HCT116 (cell line): Measurements from ENCODE around the gene IQCB1. TPM values are rescaled to one million over a fixed set of nuclear protein-coding genes. Genes with fewer than 3 reads are reported as not detected.

Source experiments
- ATAC-seq: fragments of 200-7000 bp; cut with Tn5 transposase; 2 replicates; pipeline ENCODE4 v1.9.1; 2020; ENCODE audit warnings: mild to moderate bottlenecking, moderate library complexity
- BruUV-seq: library from RNA; stranded (reverse); fragments of 400-500 nt; replicated peaks from 2 replicates; lab custom pipeline; 2021; lab: Mats Ljungman, UMichigan
- CTCF ChIA-PET: fragments of 300-600 bp; sonication (Branson Sonifier 250); formaldehyde crosslinking; loops from one replicate; lab custom pipeline; 2021; ENCODE audit warnings: antibody characterized with exemption; lab: Charles Lee
- POLR2A ChIA-PET: fragments of 300-600, 350-600 bp; sonication (Branson Sonifier 250); formaldehyde crosslinking; loops from one replicate; lab custom pipeline; 2021; ENCODE audit warnings: antibody characterized with exemption; lab: Charles Lee
- RAD21 ChIA-PET, 2 experiments: fragments of 300-600 bp; sonication (Branson Sonifier 250); formaldehyde crosslinking; loops; one replicate each; lab custom pipeline; 2023; ENCODE audit warnings: low total read pairs in 2 of 2; ENCODE audit not compliant: uncharacterized antibody in 2 of 2, unreplicated experiment in 2 of 2, low non-redundant PET in 1 of 2; lab: Charles Lee
- DNase-seq: peaks from one replicate; pipeline ENCODE4 v3.0.0-alpha.2; 2010; ENCODE audit warnings: low read depth, low spot score
- H2AFZ ChIP-seq: fragments of 200-600 bp; shearing (Covaris generic), sonication (generic); 2 replicates; pipeline ENCODE4 v1.6.1; 2017; ENCODE audit warnings: low read depth, mixed run types, mixed read lengths, antibody characterized with exemption, low read length; ENCODE audit not compliant: poor library complexity, severe bottlenecking
- H3K27ac ChIP-seq: 2 replicates; pipeline ENCODE4 v1.5.1; 2012; ENCODE audit warnings: low read depth, low read length
- H3K27me3 ChIP-seq: fragments of 200-600 bp; sonication (generic); 2 replicates; pipeline ENCODE4 v1.6.1; 2016; ENCODE audit warnings: mixed run types, low read length, mixed read lengths; ENCODE audit not compliant: insufficient read depth
- H3K36me3 ChIP-seq, 2 experiments: fragments of 200-500 bp in 1 of 2; fragments of 200-600 bp in 1 of 2; sonication (Bioruptor generic) in 1 of 2; sonication (generic) in 1 of 2; 2 replicates each; pipeline versions ENCODE4 v1.5.1 to v1.6.1; 2014 to 2016; ENCODE audit warnings: low read length in 2 of 2, inconsistent platforms in 1 of 2, mixed read lengths in 1 of 2, mixed run types in 1 of 2; ENCODE audit not compliant: insufficient read depth in 2 of 2, control insufficient read depth in 1 of 2
- H3K4me1 ChIP-seq, 2 experiments: fragments of 200-600 bp in 1 of 2; sonication (generic) in 1 of 2; 2 replicates each; pipeline versions ENCODE4 v1.5.1 to v1.6.1; 2012 to 2017; ENCODE audit warnings: low read length in 2 of 2, inconsistent platforms in 1 of 2, mild to moderate bottlenecking in 1 of 2, mixed read lengths in 1 of 2, mixed run types in 1 of 2, moderate library complexity in 1 of 2; ENCODE audit not compliant: insufficient read depth in 2 of 2, control insufficient read depth in 1 of 2
- H3K4me2 ChIP-seq: fragments of 200-600 bp; sonication (generic); 2 replicates; pipeline ENCODE4 v1.6.1; 2017; ENCODE audit warnings: mixed run types, low read length, mixed read lengths
- H3K4me3 ChIP-seq, 2 experiments: fragments of 200-600 bp in 1 of 2; sonication (generic) in 1 of 2; replicated peaks in 1 of 2; 2 replicates each; pipeline ENCODE4 v1.5.1; 2011 to 2016; ENCODE audit warnings: low read length in 2 of 2, control low read depth in 1 of 2, low read depth in 1 of 2, mild to moderate bottlenecking in 1 of 2, mixed read lengths in 1 of 2, mixed run types in 1 of 2
- H3K79me2 ChIP-seq: fragments of 200-600 bp; sonication (generic); 2 replicates; pipeline ENCODE4 v1.6.1; 2017; ENCODE audit warnings: mild to moderate bottlenecking, mixed run types, low read length, moderate library complexity, mixed read lengths; ENCODE audit not compliant: insufficient read depth
- H3K9ac ChIP-seq: fragments of 200-600 bp; sonication (generic); 2 replicates; pipeline ENCODE4 v1.6.1; 2016; ENCODE audit warnings: low read length, mixed read lengths
- H3K9me2 ChIP-seq: fragments of 200-600 bp; sonication (generic), shearing (Covaris generic); 2 replicates; pipeline ENCODE4 v1.6.1; 2017; ENCODE audit warnings: mixed run types, mild to moderate bottlenecking, moderate library complexity; ENCODE audit not compliant: insufficient read depth
- H3K9me3 ChIP-seq, 2 experiments: fragments of 200-500 bp in 1 of 2; fragments of 200-600 bp in 1 of 2; sonication (Bioruptor generic) in 1 of 2; sonication (generic) in 1 of 2; 2 replicates each; pipeline ENCODE4 v1.6.1; 2014 to 2017; ENCODE audit warnings: low read length in 2 of 2, mixed read lengths in 2 of 2, inconsistent platforms in 1 of 2, low read depth in 1 of 2, mild to moderate bottlenecking in 1 of 2, mixed run types in 1 of 2, moderate library complexity in 1 of 2; ENCODE audit not compliant: control insufficient read depth in 1 of 2, insufficient read depth in 1 of 2
- H4K20me1 ChIP-seq: fragments of 200-600 bp; sonication (generic), shearing (Covaris generic); 2 replicates; pipeline ENCODE4 v1.6.1; 2017; ENCODE audit warnings: mixed run types, mild to moderate bottlenecking, moderate library complexity; ENCODE audit not compliant: insufficient read depth
- ATF3 ChIP-seq: IDR thresholded peaks from 2 replicates; pipeline ENCODE4 v1.6.1; 2012
- EGR1 ChIP-seq: IDR thresholded peaks from 2 replicates; pipeline ENCODE4 v1.6.1; 2012; ENCODE audit warnings: low read depth
- ELF1 ChIP-seq: IDR thresholded peaks from 2 replicates; pipeline ENCODE4 v1.6.1; 2012; ENCODE audit warnings: low read depth, borderline replicate concordance
- EZH2 ChIP-seq: fragments of 200-600 bp; sonication (generic); IDR thresholded peaks from 2 replicates; pipeline ENCODE4 v1.6.1; 2017; ENCODE audit warnings: antibody characterized with exemption, mixed run types
- EZH2phosphoT487 ChIP-seq: fragments of 200-600 bp; IDR thresholded peaks from 2 replicates; pipeline ENCODE4 v1.6.1; 2018; ENCODE audit warnings: antibody characterized with exemption, borderline replicate concordance
- JUND ChIP-seq: IDR thresholded peaks from 2 replicates; pipeline ENCODE4 v1.6.1; 2012
- RAD21 ChIP-seq: IDR thresholded peaks from 2 replicates; pipeline ENCODE4 v1.6.1; 2012; ENCODE audit warnings: low read depth, mild to moderate bottlenecking
- REST ChIP-seq: IDR thresholded peaks from 2 replicates; pipeline ENCODE4 v1.6.1; 2012; ENCODE audit warnings: low read depth
- SIN3A ChIP-seq: IDR thresholded peaks from 2 replicates; pipeline ENCODE4 v1.6.1; 2012; ENCODE audit warnings: low read depth
- SP1 ChIP-seq: IDR thresholded peaks from 2 replicates; pipeline ENCODE4 v1.6.1; 2012; ENCODE audit warnings: low read depth
- SRF ChIP-seq: IDR thresholded peaks from 2 replicates; pipeline ENCODE4 v1.6.1; 2012; ENCODE audit warnings: low read depth
- YY1 ChIP-seq: IDR thresholded peaks from 2 replicates; pipeline ENCODE4 v1.6.1; 2011; ENCODE audit warnings: low read length, low read depth, moderate library complexity, mild to moderate bottlenecking; ENCODE audit not compliant: insufficient replicate concordance; ENCODE audit errors: extremely low read depth
- ZBTB33 ChIP-seq: IDR thresholded peaks from 2 replicates; pipeline ENCODE4 v1.6.1; 2011; ENCODE audit warnings: mild to moderate bottlenecking, low read length, moderate library complexity; ENCODE audit not compliant: insufficient replicate concordance; ENCODE audit errors: extremely low read depth
- intact Hi-C: fragments of 100-400 bp; cut with micrococcal nuclease; formaldehyde crosslinking; loops from 2 replicates; pipeline ENCODE4 v1.10.0; 2022
- total RNA-seq: library from RNA; stranded (reverse); gene quantifications from one replicate; pipeline ENCODE4 v1.2.1, GENCODE V29; 2021; ENCODE audit not compliant: unreplicated experiment

Gene IQCB1
- total RNA-seq, 1 experiment from 2014 or later, result 22.2 TPM

GRCh38 chr3:121803771-121804320, 31.0 kb downstream of the IQCB1 start:
- H3K36me3 ChIP-seq, result peaks cover 15 to 20% of the 10 kb centered on the region in 2 experiments; a peak in 2 of 4 replicates
- no peaks in the 10 kb centered on the region for H3K9me2 ChIP-seq
- ATAC-seq (no peak), DNase-seq (no peak)
- no peaks in the 10 kb centered on the region for H3K27me3 ChIP-seq
- no peak overlapping the region for H3K4me3 ChIP-seq
- POLR2A ChIA-PET, result no interaction called here
- intact Hi-C loops, result no loop called here
- no TSS peak for BruUV-seq
- CTCF ChIA-PET, result no interaction called here
- no peaks in the 10 kb centered on the region; the same call in 1 of the 2 replicates for H4K20me1 ChIP-seq
- no peak overlapping the region for H3K4me2 ChIP-seq
- H3K4me1 ChIP-seq, result no peaks in the 10 kb centered on the region
- no peaks in the 10 kb centered on the region for H3K9me3 ChIP-seq
- no peak overlapping the region for H3K27ac ChIP-seq
- H3K9ac ChIP-seq, result no peak overlapping the region
- peaks cover 3% of the 10 kb centered on the region; the same call in 1 of the 2 replicates for H3K79me2 ChIP-seq
- no peak overlapping the region for H2AFZ ChIP-seq
- RAD21 ChIA-PET, result no interaction called here
- TF ChIP-seq EZH2 (no peak), SRF (no peak), YY1 (no peak), ZBTB33 (no peak), SP1 (no peak), ATF3 (no peak)
- TF ChIP-seq, all 23 proteins: peak for 0

- Histone ChIP-seq H3K27me3 (no peaks in the 10 kb centered on the region), H3K4me3 (no peak overlapping the region), H4K20me1 (no peaks in the 10 kb centered on the region; the same call in 1 of the 2 replicates), H3K9me2 (no peaks in the 10 kb centered on the region), H3K36me3 (peaks cover 6 to 12% of the 10 kb centered on the region in 2 experiments; a peak in 2 of 4 replicates), H3K4me1 (no peaks in the 10 kb centered on the region), H3K9me3 (no peaks in the 10 kb centered on the region), H3K79me2 (no peaks in the 10 kb centered on the region; the same call in 1 of the 2 replicates), H2AFZ (no peak overlapping the region), H3K27ac (no peak overlapping the region), H3K4me2 (no peak overlapping the region), H3K9ac (no peak overlapping the region)
- no TSS peak for BruUV-seq
- ATAC-seq, result no peak
- intact Hi-C loops, result no loop called here
- CTCF ChIA-PET, result no interaction called here
- no peak for DNase-seq
- RAD21 ChIA-PET, result no interaction called here
- POLR2A ChIA-PET, result no interaction called here
- TF ChIP-seq SRF (no peak), REST (no peak), SP1 (no peak), YY1 (no peak), RAD21 (no peak), EZH2phosphoT487 (no peak), EGR1 (no peak), ATF3 (no peak), ELF1 (no peak), JUND (no peak), SIN3A (no peak)
These were observed 34.0 kb downstream of the IQCB1 start for GRCh38 chr3:121800906-121801305.
